GM10266 (cell line): ENCODE results near the gene FABP1.

Source experiments
- DNase-seq: peaks from one replicate; pipeline ENCODE4 v3.0.0; 2012; ENCODE audit errors: extremely low spot score
- CTCF ChIP-seq: IDR thresholded peaks from 2 replicates; pipeline ENCODE4 v1.5.1; 2012; ENCODE audit warnings: mild to moderate bottlenecking, low read depth; ENCODE audit not compliant: control insufficient read depth, insufficient read depth; ENCODE audit errors: missing control alignments

FABP1 gene

GRCh38 chr2:88081924-88082608 lies 45.8 kb downstream of the FABP1 start:
- no peak for TF ChIP-seq CTCF

GRCh38 chr2:88080545-88080944 lies 47.3 kb downstream of the FABP1 start:
- no peak for TF ChIP-seq CTCF
- no peak for DNase-seq

More at GRCh38 chr2:88081924-88082608, 45.8 kb downstream of the FABP1 start:
- DNase-seq, result no peak

- no peak for DNase-seq
- TF ChIP-seq CTCF, result no peak
These were observed 49.2 kb downstream of the FABP1 start for GRCh38 chr2:88078643-88079172.

- no peak for TF ChIP-seq CTCF
- no peak for DNase-seq
These were observed 50.8 kb downstream of the FABP1 start for GRCh38 chr2:88077080-88077479.

GRCh38 chr2:88074854-88075292 lies 53.0 kb downstream of the FABP1 start:
- TF ChIP-seq CTCF, result no peak
- DNase-seq, result no peak

GRCh38 chr2:88074150-88074549 lies 53.7 kb downstream of the FABP1 start:
- DNase-seq, result no peak
- TF ChIP-seq CTCF, result no peak
